MCF 10A (cell line): ENCODE measurements around the gene ARHGEF12. TPM values are rescaled to one million over a fixed set of nuclear protein-coding genes. Genes with fewer than 3 reads are reported as not detected.

Experiments
- BruUV-seq: library from RNA; stranded (reverse); fragments of 400-500 nt; replicated peaks from 2 replicates; lab custom pipeline; 2021; lab: Mats Ljungman, UMichigan
- CTCF ChIA-PET: fragments of 300-600 bp; sonication (Branson Sonifier 250); formaldehyde crosslinking; extraction: SDS; loops from one replicate; lab custom pipeline; 2021; ENCODE audit warnings: antibody characterized with exemption, inconsistent platforms; lab: Yijun Ruan, JAX
- POLR2A ChIA-PET: fragments of 300-600, 350-650 bp; sonication (Branson Sonifier 250); formaldehyde crosslinking; extraction: SDS; loops from one replicate; lab custom pipeline; 2020; ENCODE audit warnings: antibody characterized with exemption, inconsistent platforms; lab: Yijun Ruan, JAX
- DNase-seq: peaks from one replicate; pipeline ENCODE4 v3.0.0-alpha.2; 2018; ENCODE audit not compliant: unreplicated experiment
- H3K27ac Mint-ChIP-seq: one replicate; pipeline ENCODE4 v1.8.0; 2022; ENCODE audit warnings: mild to moderate bottlenecking, low read depth, mixed read lengths; ENCODE audit not compliant: unreplicated experiment
- H3K27me3 Mint-ChIP-seq: one replicate; pipeline ENCODE4 v1.8.0; 2022; ENCODE audit warnings: mixed read lengths; ENCODE audit not compliant: insufficient read depth, unreplicated experiment
- H3K36me3 Mint-ChIP-seq: one replicate; pipeline ENCODE4 v1.8.0; 2022; ENCODE audit warnings: mild to moderate bottlenecking, moderate library complexity, mixed read lengths; ENCODE audit not compliant: insufficient read depth, unreplicated experiment
- H3K4me1 Mint-ChIP-seq: one replicate; pipeline ENCODE4 v1.8.0; 2022; ENCODE audit warnings: mixed read lengths; ENCODE audit not compliant: insufficient read depth, unreplicated experiment
- H3K4me3 Mint-ChIP-seq: one replicate; pipeline ENCODE4 v1.8.0; 2022; ENCODE audit warnings: mild to moderate bottlenecking, moderate library complexity, mixed read lengths; ENCODE audit not compliant: unreplicated experiment
- H3K9me3 Mint-ChIP-seq: one replicate; pipeline ENCODE4 v1.8.0; 2022; ENCODE audit warnings: mixed read lengths; ENCODE audit not compliant: unreplicated experiment
- intact Hi-C: fragments of 100-400 bp; cut with micrococcal nuclease; formaldehyde crosslinking; loops from 2 replicates; pipeline ENCODE4 v1.14.1; 2022
- total RNA-seq: library from RNA; stranded (reverse); gene quantifications from 2 replicates; pipeline ENCODE4 v1.2.3, GENCODE V29; 2022
- TF ChIP-seq, protein P1 (sequence below): fragments of 200-600 bp; IDR thresholded peaks from one replicate; pipeline ENCODE4 v1.8.0; 2022; ENCODE audit warnings: antibody characterized with exemption, mild to moderate bottlenecking; ENCODE audit not compliant: unreplicated experiment

ARHGEF12 gene
- total RNA-seq, 1 experiment from 2014 or later, result 61.2 TPM

DNA sequence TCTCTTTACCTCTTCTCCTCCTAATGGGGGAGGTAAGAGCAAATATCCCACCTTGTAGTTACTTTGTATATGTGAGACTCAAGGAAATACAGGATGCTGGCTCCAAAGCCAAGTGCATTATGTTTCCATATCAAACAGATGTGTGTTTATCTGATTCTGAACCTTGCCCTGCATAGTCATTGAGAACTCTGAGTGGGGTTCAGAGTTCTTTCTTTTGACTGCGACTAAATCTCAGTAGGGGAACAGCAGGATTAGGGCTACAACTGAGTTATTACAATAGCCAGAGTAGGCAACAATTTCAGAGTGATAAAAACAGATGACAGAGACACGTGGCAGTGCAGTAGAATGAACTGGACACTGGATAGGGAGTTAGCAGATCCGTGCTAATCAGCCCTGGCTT lies 45.3 kb upstream of the ARHGEF12 start:
- TF ChIP-seq, protein P1, sequence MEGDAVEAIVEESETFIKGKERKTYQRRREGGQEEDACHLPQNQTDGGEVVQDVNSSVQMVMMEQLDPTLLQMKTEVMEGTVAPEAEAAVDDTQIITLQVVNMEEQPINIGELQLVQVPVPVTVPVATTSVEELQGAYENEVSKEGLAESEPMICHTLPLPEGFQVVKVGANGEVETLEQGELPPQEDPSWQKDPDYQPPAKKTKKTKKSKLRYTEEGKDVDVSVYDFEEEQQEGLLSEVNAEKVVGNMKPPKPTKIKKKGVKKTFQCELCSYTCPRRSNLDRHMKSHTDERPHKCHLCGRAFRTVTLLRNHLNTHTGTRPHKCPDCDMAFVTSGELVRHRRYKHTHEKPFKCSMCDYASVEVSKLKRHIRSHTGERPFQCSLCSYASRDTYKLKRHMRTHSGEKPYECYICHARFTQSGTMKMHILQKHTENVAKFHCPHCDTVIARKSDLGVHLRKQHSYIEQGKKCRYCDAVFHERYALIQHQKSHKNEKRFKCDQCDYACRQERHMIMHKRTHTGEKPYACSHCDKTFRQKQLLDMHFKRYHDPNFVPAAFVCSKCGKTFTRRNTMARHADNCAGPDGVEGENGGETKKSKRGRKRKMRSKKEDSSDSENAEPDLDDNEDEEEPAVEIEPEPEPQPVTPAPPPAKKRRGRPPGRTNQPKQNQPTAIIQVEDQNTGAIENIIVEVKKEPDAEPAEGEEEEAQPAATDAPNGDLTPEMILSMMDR, result no peak
- ChIA-PET POLR2A (no interaction called here), CTCF (interaction anchor here (1.3 to 2.4 kb wide), 5 partner anchors 9 to 58 kb away, joined by 4 to 6 read pairs (median 4); no protein-coding TSS in a partner anchor)
- no peaks in the 10 kb centered on the region for H3K4me1 Mint-ChIP-seq
- peaks cover 39% of the 10 kb centered on the region for H3K27me3 Mint-ChIP-seq
- intact Hi-C loops, result no loop called here
- no peak overlapping the region for H3K27ac Mint-ChIP-seq
- H3K9me3 Mint-ChIP-seq, result no peaks in the 10 kb centered on the region
- BruUV-seq, result no TSS peak
- DNase-seq, result no peak
- no peak overlapping the region for H3K4me3 Mint-ChIP-seq
- no peaks in the 10 kb centered on the region for H3K36me3 Mint-ChIP-seq

DNA sequence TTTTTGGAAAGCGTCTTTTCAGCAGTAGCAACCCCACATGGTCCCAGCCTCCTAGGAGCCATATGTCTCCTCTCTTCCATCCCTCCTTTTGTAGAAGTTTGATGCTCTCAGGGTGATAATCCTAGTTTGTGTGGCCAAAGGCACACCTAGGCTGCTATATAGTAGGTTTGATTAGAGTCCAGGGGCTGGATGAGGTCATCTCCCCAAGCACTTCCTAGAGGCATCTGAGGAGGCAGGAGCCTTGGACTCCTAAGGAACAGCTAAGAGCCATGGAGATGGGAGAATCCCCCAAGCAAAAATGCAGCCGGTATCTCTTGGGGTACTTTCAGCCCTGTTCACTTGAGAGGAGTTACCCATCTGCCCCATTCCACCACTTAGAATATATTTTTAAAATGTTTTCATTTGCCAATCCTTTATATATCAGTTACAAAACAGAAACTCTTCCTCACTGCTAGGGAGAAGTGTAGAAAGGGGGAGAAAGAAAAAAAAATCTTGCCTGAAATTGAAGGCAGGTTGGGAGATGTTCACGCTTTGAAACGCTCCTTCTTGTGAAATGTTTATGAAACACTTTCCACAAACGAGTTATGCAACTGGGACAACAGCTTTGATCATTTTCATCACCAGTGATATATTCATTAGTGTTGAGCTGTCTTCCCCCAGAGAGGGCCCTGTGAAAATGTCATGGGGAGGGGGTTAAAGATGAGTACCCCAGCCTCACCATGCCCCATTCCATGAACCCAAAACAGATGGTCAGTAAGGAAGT lies 43.0 kb upstream of the ARHGEF12 start:
- Mint-ChIP-seq H3K27ac (no peak overlapping the region), H3K4me3 (no peak overlapping the region), H3K36me3 (peaks cover 2% of the 10 kb centered on the region), H3K27me3 (peaks cover 57% of the 10 kb centered on the region), H3K9me3 (no peaks in the 10 kb centered on the region), H3K4me1 (no peaks in the 10 kb centered on the region)
- ChIA-PET CTCF (interaction anchor here (0.6 to 14.9 kb wide), 3 partner anchors 9 to 695 kb away, joined by 3 to 526 read pairs (median 10); partner anchors contain the start of gene POU2F3), POLR2A (no interaction called here)
- intact Hi-C loops, result no loop called here
- BruUV-seq, result no TSS peak
- TF ChIP-seq, protein P1, result no peak
- DNase-seq, result no peak

DNA sequence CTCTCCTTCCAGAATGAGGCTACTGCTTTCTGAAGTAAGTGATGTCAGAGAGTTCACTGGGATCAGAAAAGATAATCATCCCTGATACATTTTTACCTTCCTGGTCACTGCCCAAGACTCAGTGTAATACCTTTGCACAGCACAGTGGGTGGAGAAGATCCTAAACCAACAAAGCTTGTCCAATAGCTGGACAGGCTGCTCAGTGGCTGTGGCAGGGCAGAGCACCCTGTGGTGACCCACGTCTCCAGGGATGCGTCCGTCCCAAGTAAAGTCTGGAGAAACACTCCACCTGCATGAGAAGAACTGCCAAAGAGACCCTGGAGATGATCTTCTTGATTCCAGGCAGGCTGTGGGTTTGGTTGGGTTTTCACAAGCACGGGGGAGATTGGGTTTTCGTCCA lies 42.1 kb upstream of the ARHGEF12 start:
- H3K4me1 Mint-ChIP-seq, result no peaks in the 10 kb centered on the region
- CTCF ChIA-PET, result interaction anchor here (0.5 to 14.9 kb wide), 5 partner anchors 8 to 694 kb away, joined by 3 to 526 read pairs (median 3); partner anchors contain the start of gene POU2F3

DNA sequence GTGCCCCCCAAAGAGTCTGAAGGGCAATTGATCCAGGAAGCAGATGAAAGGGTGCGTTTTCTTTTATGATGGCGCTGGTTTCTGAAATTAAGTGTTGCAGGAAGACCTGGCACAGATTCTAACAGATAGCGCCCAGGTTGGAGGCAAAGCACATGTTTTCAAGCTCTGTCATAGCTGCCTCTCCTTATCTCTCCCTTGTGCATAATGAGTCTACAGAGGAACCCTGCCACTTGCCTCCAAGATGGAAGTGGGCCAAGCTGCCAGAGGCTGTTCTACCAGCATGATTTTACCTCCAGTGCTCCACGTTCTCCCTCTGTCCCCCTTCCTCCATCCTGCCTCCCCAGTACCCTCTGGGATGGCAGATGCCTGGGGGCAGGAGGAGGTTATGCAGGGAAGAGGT lies 41.1 kb upstream of the ARHGEF12 start:
- BruUV-seq, result no TSS peak
- H3K9me3 Mint-ChIP-seq, result no peaks in the 10 kb centered on the region
- H3K27me3 Mint-ChIP-seq, result peaks cover 61% of the 10 kb centered on the region
- TF ChIP-seq, protein P1, result no peak
- H3K36me3 Mint-ChIP-seq, result peaks cover 5% of the 10 kb centered on the region
- CTCF ChIA-PET, result interaction anchor here (1.0 to 14.9 kb wide), 2 partner anchors 65 to 123 kb away, joined by 3 to 526 read pairs; partner anchors contain the start of gene POU2F3
- POLR2A ChIA-PET, result interaction anchor here (0.7 to 1.1 kb wide), 2 partner anchors 9 to 242 kb away, joined by 3 read pairs; no protein-coding TSS in a partner anchor
- no peak overlapping the region for H3K4me3 Mint-ChIP-seq
- intact Hi-C loops, result no loop called here
- H3K27ac Mint-ChIP-seq, result no peak overlapping the region
- no peaks in the 10 kb centered on the region for H3K4me1 Mint-ChIP-seq
- DNase-seq, result no peak

More for the DNA sequence above, 42.1 kb upstream of the ARHGEF12 start:
- no peak overlapping the region for H3K27ac Mint-ChIP-seq
- no peak overlapping the region for H3K4me3 Mint-ChIP-seq
- peaks cover 61% of the 10 kb centered on the region for H3K27me3 Mint-ChIP-seq
- peaks cover 5% of the 10 kb centered on the region for H3K36me3 Mint-ChIP-seq
- POLR2A ChIA-PET, result interaction anchor here (1.1 kb wide), 1 partner anchor 10 kb away, joined by 3 read pairs; no protein-coding TSS in a partner anchor
- no peak for DNase-seq
- TF ChIP-seq, protein P1, result no peak
- no peaks in the 10 kb centered on the region for H3K9me3 Mint-ChIP-seq
- intact Hi-C loops, result no loop called here
- BruUV-seq, result no TSS peak
